Measurements from ENCODE around the gene RPS2.
"Not testable (repeated sequence)": the region's sequence is repeated elsewhere in the genome, so short reads cannot be mapped to it uniquely, and the experiment has no call there.

The RPS2 gene

DNA sequence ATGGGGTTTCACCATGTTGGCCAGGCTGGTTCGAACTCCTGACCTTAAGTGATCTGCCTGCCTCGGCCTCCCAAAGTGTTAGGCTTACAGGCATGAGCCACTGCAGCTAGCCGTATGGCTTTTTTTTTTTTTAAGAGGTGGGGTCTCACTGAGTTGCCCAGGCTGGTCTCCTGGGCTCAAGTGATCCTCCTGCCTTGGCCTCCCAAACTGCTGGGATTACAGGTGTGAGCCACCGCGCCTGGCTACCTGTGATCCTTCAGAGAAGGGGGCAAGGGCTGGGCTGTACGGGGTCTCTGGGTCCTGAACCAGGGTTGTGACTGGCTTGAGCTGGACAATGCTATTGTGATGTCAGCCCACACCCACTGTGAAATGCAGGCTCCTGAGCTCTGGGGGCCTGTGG lies 1.8 kb upstream of the RPS2 start, which contains the start of gene RNF151:
Gene RNF151 (plus strand): TSS at position 397 of the 400 bp plus-strand sequence. CDS start 26 bp downstream, outside the sequence.
- peak within 1 kb of the TSS; percentile 97 for H3K4me3 ChIP-seq (ENCODE audit: low read depth, low read length, poor library complexity, severe bottlenecking)
- no peak for TF ChIP-seq EZH2 (IDR thresholded peaks at IDR 0.05; ENCODE audit: borderline replicate concordance, low read length)
- TF ChIP-seq, protein P1, sequence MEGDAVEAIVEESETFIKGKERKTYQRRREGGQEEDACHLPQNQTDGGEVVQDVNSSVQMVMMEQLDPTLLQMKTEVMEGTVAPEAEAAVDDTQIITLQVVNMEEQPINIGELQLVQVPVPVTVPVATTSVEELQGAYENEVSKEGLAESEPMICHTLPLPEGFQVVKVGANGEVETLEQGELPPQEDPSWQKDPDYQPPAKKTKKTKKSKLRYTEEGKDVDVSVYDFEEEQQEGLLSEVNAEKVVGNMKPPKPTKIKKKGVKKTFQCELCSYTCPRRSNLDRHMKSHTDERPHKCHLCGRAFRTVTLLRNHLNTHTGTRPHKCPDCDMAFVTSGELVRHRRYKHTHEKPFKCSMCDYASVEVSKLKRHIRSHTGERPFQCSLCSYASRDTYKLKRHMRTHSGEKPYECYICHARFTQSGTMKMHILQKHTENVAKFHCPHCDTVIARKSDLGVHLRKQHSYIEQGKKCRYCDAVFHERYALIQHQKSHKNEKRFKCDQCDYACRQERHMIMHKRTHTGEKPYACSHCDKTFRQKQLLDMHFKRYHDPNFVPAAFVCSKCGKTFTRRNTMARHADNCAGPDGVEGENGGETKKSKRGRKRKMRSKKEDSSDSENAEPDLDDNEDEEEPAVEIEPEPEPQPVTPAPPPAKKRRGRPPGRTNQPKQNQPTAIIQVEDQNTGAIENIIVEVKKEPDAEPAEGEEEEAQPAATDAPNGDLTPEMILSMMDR (IDR thresholded peaks at IDR 0.05; ENCODE audit: low read length), result no peak
- H3K9me3 ChIP-seq (ENCODE audit: low read length), result no peaks in the 10 kb centered on the region
- peaks cover 8% of the 10 kb centered on the region for H3F3A ChIP-seq (ENCODE audit: insufficient read depth, low read length)
- peaks cover 21% of the 10 kb centered on the region for H3K79me2 ChIP-seq (ENCODE audit: insufficient read depth, low read length)
- peak within 1 kb of the TSS; percentile 72 for H3K4me2 ChIP-seq (ENCODE audit: low read length)
- H3K36me3 ChIP-seq (ENCODE audit: insufficient read depth, low read length), result peaks cover 30% of the 10 kb centered on the region
- peaks cover 44% of the 10 kb centered on the region for H3K4me1 ChIP-seq (ENCODE audit: insufficient read depth, low read length, severe bottlenecking)
- H3K27me3 ChIP-seq (ENCODE audit: insufficient read depth, low read length), result no peaks in the 10 kb centered on the region
- H3K9me2 ChIP-seq (ENCODE audit: low read depth, low read length), result no peaks in the 10 kb centered on the region
- H2AFZ ChIP-seq (ENCODE audit: low read length), result no peak within 1 kb of the TSS
- peak within 1 kb of the TSS; percentile 18 for H3K27ac ChIP-seq (ENCODE audit: low read depth, low read length, poor library complexity, severe bottlenecking)
- H4K20me1 ChIP-seq (ENCODE audit: insufficient read depth, low read length), result no peaks in the 10 kb centered on the region
- peak within 1 kb of the TSS; percentile 88 for H3K9ac ChIP-seq (ENCODE audit: low read length)

DNA sequence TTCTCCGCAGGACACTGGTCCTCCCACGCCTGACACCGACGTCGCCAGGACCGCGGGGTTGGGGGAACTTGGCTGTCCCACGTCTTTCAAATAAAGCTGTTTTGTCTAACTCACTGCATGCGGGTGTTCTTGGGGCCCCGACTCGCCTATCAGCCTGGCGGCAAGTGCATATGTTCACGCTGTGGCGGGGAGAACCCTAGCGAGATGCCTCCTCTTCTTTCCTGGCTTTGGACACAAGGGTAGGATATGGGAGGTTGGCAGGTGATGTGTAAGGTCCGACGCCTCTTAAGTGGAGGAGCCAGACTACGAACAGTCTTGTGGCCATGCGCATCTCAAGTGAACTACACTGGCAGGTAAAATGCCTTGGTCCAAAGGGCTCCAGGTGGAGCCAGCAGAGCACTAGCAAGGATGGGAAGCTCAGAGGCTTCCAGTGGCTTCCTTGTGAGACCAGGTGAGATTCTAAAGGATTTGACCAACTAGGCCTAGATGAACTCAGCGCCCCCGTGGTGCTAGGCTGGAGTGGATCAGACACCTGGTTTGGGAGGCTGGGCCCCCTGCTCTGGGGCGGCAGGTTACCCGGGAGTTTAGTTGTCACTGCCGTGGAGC lies 873 bp upstream of the RPS2 start:
- Histone ChIP-seq H2AFZ (ENCODE audit: low read length) (no peak overlapping the region), H4K20me1 (ENCODE audit: insufficient read depth, low read length) (no peaks in the 10 kb centered on the region)

DNA sequence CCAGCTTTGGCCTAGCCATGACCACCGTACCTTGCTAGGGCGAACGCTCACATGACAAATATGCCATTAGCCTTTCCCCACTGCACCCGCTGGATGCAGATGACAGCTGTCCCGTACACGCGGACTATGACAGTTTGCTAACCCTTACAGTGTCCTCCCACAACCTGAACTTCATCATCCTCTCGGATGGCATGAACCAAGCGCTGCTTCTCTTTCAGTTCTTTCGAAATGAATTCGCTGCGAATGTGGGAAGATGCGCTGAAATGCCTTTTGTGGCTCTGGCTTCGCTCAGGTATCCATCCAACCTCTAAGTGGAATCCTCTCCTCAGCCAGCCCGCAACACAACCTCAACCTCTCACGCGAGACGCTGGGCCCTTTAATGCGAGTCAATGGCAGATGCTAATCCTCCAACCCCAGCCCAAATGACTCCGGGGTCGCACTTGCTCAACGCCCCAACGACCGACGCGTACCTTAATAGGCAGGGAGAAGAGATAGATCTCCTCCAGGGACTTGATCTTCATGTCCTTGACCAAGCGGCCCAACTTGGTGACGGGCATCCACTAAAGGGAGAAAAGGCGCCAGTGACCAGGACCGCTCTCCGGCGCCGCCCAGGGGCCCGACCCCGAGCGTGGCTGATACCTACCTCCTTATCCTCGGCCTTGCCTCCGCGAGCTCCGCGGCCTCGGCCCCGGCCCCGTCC lies 670 bp downstream of the RPS2 start:
- TF ChIP-seq EZH2 (IDR thresholded peaks at IDR 0.05; ENCODE audit: borderline replicate concordance, low read length), result no peak
- TF ChIP-seq, protein P1 (IDR thresholded peaks at IDR 0.05; ENCODE audit: low read length), result peak; percentile 29
- H3K27me3 ChIP-seq (ENCODE audit: insufficient read depth, low read length), result no peaks in the 10 kb centered on the region
- H3K9me2 ChIP-seq (ENCODE audit: low read depth, low read length), result no peaks in the 10 kb centered on the region
- peaks cover 35% of the 10 kb centered on the region for H3K36me3 ChIP-seq (ENCODE audit: insufficient read depth, low read length)
- peak overlapping the region; percentile 97 for H3K4me3 ChIP-seq (ENCODE audit: low read depth, low read length, poor library complexity, severe bottlenecking)
- peak overlapping the region; percentile 99 for H3K9ac ChIP-seq (ENCODE audit: low read length)
- H3K4me2 ChIP-seq (ENCODE audit: low read length), result peak overlapping the region; percentile 97
- H3F3A ChIP-seq (ENCODE audit: insufficient read depth, low read length), result peaks cover 16% of the 10 kb centered on the region
- H3K27ac ChIP-seq (ENCODE audit: low read depth, low read length, poor library complexity, severe bottlenecking), result peak overlapping the region; percentile 84
- H4K20me1 ChIP-seq (ENCODE audit: insufficient read depth, low read length), result no peaks in the 10 kb centered on the region
- H2AFZ ChIP-seq (ENCODE audit: low read length), result no peak overlapping the region
- peaks cover 45% of the 10 kb centered on the region for H3K4me1 ChIP-seq (ENCODE audit: insufficient read depth, low read length, severe bottlenecking)
- peaks cover 21% of the 10 kb centered on the region for H3K79me2 ChIP-seq (ENCODE audit: insufficient read depth, low read length)
- no peaks in the 10 kb centered on the region for H3K9me3 ChIP-seq (ENCODE audit: low read length)

More for the DNA sequence above, 873 bp upstream of the RPS2 start:
- H3K9ac ChIP-seq (ENCODE audit: low read length), result peak overlapping the region; percentile 88
- H3K9me2 ChIP-seq (ENCODE audit: low read depth, low read length), result no peaks in the 10 kb centered on the region
- peak overlapping the region; percentile 18 for H3K27ac ChIP-seq (ENCODE audit: low read depth, low read length, poor library complexity, severe bottlenecking)
- H3K4me1 ChIP-seq (ENCODE audit: insufficient read depth, low read length, severe bottlenecking), result peaks cover 43% of the 10 kb centered on the region
- H3K27me3 ChIP-seq (ENCODE audit: insufficient read depth, low read length), result no peaks in the 10 kb centered on the region
- peaks cover 16% of the 10 kb centered on the region for H3F3A ChIP-seq (ENCODE audit: insufficient read depth, low read length)
- H3K4me2 ChIP-seq (ENCODE audit: low read length), result peak overlapping the region; percentile 72
- H3K79me2 ChIP-seq (ENCODE audit: insufficient read depth, low read length), result peaks cover 21% of the 10 kb centered on the region
- H3K4me3 ChIP-seq (ENCODE audit: low read depth, low read length, poor library complexity, severe bottlenecking), result peak overlapping the region; percentile 97
- TF ChIP-seq, protein P1 (IDR thresholded peaks at IDR 0.05; ENCODE audit: low read length), result no peak
- no peak for TF ChIP-seq EZH2 (IDR thresholded peaks at IDR 0.05; ENCODE audit: borderline replicate concordance, low read length)
- H3K9me3 ChIP-seq (ENCODE audit: low read length), result no peaks in the 10 kb centered on the region
- peaks cover 35% of the 10 kb centered on the region for H3K36me3 ChIP-seq (ENCODE audit: insufficient read depth, low read length)

DNA sequence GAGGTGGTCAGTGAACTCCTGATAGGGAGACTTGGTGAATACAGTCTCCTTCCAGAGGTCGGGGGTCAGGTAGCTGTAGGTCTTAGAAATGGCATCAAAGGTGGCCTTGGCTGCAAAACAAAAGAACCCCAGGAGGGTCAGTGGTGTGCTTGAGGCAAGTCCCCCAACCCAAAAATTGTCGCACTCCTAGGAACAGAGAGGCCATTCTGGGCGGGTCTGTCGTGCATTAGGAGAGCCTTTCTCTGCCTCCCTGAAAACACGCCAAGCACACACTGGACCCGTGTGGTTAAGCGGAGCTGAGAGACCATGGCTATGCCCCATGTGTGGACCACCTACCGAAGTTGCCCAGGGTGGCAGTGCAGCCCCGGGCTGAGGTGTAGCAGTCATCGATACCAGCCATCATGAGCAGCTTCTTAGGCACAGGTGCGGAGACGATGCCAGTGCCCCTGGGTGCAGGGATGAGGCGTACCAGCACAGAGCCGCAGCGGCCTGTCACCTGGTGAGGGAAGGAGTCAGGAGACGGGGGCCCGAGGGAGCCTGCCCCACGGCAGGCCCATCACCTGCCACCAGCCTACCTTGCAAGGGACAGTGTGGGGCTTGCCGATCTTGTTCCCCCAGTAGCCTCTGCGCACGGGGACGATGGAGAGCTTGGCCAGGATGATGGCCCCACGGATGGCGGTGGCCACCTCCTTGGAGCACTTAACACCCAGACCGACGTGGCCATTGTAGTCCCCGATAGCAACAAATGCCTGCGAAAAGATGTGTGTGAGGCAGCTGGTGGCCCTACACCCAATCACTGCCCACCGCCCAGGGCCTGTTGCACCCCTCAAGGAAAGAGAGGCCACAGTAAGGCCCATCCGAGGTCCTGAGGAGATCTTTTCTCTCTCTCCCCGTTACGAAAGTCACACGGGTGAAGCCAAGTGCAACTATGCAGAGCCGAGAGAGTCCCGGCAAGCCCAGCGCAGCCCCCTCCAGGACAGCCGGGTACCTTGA lies 2.2 kb downstream of the RPS2 start:
- not testable (repeated sequence) for H2AFZ ChIP-seq (ENCODE audit: low read length); H4K20me1 ChIP-seq (ENCODE audit: insufficient read depth, low read length); H3K27me3 ChIP-seq (ENCODE audit: insufficient read depth, low read length); H3K9me3 ChIP-seq (ENCODE audit: low read length); H3K9me2 ChIP-seq (ENCODE audit: low read depth, low read length)
- peaks cover 21% of the 10 kb centered on the region for H3K79me2 ChIP-seq (ENCODE audit: insufficient read depth, low read length)
- peaks cover 35% of the 10 kb centered on the region for H3K36me3 ChIP-seq (ENCODE audit: insufficient read depth, low read length)
- H3F3A ChIP-seq (ENCODE audit: insufficient read depth, low read length), result peaks cover 16% of the 10 kb centered on the region
- peak overlapping the region; percentile 97 for H3K4me2 ChIP-seq (ENCODE audit: low read length)
- peak overlapping the region; percentile 84 for H3K27ac ChIP-seq (ENCODE audit: low read depth, low read length, poor library complexity, severe bottlenecking)
- peak overlapping the region; percentile 99 for H3K9ac ChIP-seq (ENCODE audit: low read length)
- H3K4me3 ChIP-seq (ENCODE audit: low read depth, low read length, poor library complexity, severe bottlenecking), result peak overlapping the region; percentile 97
- H3K4me1 ChIP-seq (ENCODE audit: insufficient read depth, low read length, severe bottlenecking), result peaks cover 46% of the 10 kb centered on the region

Measured in OCI-LY1 (cell line).